Type B pancreatic cell (in vitro differentiated cells): ENCODE results near the gene OCEL1. TPM values are rescaled to one million over a fixed set of nuclear protein-coding genes. Genes with fewer than 3 reads are reported as not detected.

ENCODE experiments used
- DNase-seq: peaks from one replicate; pipeline ENCODE4 v3.0.0; 2021; ENCODE audit warnings: mixed read lengths; ENCODE audit not compliant: unreplicated experiment; ENCODE audit errors: extremely low spot score
- H3K27ac Mint-ChIP-seq: 2 replicates; pipeline ENCODE4 v1.8.0; 2021; ENCODE audit warnings: mild to moderate bottlenecking, mixed read lengths
- H3K27me3 Mint-ChIP-seq: 2 replicates; pipeline ENCODE4 v1.8.0; 2021; ENCODE audit warnings: mixed read lengths
- H3K36me3 Mint-ChIP-seq: 2 replicates; pipeline ENCODE4 v1.8.0; 2021; ENCODE audit warnings: mixed read lengths
- H3K4me1 Mint-ChIP-seq: one replicate; pipeline ENCODE4 v1.8.0; 2021; ENCODE audit warnings: mixed read lengths; ENCODE audit not compliant: unreplicated experiment
- H3K4me3 Mint-ChIP-seq: 2 replicates; pipeline ENCODE4 v1.8.0; 2021; ENCODE audit warnings: mild to moderate bottlenecking, mixed read lengths
- H3K9me3 Mint-ChIP-seq: 2 replicates; pipeline ENCODE4 v1.8.0; 2021; ENCODE audit warnings: mixed read lengths
- CTCF ChIP-seq: fragments of 200-600 bp; sonication (generic); conservative IDR thresholded peaks from 2 replicates; pipeline ENCODE4 v1.5.0; 2021; ENCODE audit warnings: antibody characterized with exemption, mild to moderate bottlenecking
- total RNA-seq: library from RNA; stranded (reverse); gene quantifications from 2 replicates; pipeline ENCODE4 v1.2.1, GENCODE V29; 2021; ENCODE audit warnings: low replicate concordance

Gene OCEL1
- total RNA-seq, 1 donor from 2014 or later: 19.2 TPM

DNA sequence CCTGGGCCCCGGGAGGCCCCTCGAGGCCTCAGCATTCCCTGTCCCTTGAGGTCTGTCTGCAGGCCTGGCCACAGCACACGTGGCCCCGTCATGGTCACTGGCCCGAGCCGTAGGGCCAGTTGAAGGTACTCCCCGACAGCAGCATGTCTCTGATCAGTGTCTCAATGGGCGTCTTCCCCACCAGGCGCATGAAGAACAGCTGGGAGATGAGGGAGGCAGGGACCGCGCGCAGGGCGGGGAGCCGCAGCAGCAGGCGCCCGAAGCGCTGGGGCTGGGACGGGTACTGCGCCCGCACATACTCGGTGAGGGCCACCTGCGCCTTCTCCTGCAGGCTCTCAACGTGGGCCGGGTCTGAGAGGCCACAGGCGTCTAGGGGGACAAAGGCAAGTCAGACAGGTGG, 6.2 kb downstream of the OCEL1 start:
- H3K27ac Mint-ChIP-seq: no peak overlapping the region
- H3K4me1 Mint-ChIP-seq: no peaks in the 10 kb centered on the region
- TF ChIP-seq CTCF: no peak
- no peaks in the 10 kb centered on the region for H3K36me3 Mint-ChIP-seq
- no peaks in the 10 kb centered on the region for H3K27me3 Mint-ChIP-seq
- H3K9me3 Mint-ChIP-seq: no peaks in the 10 kb centered on the region
- H3K4me3 Mint-ChIP-seq: no peak overlapping the region
- DNase-seq: no peak

GRCh38 chr19:17234911-17235299, 8.9 kb downstream of the OCEL1 start:
- Mint-ChIP-seq H3K36me3 (peaks cover 8% of the 10 kb centered on the region), H3K9me3 (no peaks in the 10 kb centered on the region), H3K27ac (no peak overlapping the region), H3K4me3 (peak overlapping the region; percentile 54), H3K4me1 (peaks cover 2% of the 10 kb centered on the region), H3K27me3 (no peaks in the 10 kb centered on the region)
- TF ChIP-seq CTCF: no peak
- DNase-seq: no peak

GRCh38 chr19:17235300-17235970, 9.4 kb downstream of the OCEL1 start:
- Mint-ChIP-seq H3K4me1 (peaks cover 5% of the 10 kb centered on the region), H3K27me3 (no peaks in the 10 kb centered on the region), H3K36me3 (peaks cover 8% of the 10 kb centered on the region), H3K27ac (no peak overlapping the region), H3K4me3 (peak overlapping the region; percentile 54), H3K9me3 (no peaks in the 10 kb centered on the region)
- TF ChIP-seq CTCF: peak; percentile 56
- DNase-seq: no peak

GRCh38 chr19:17235971-17236777, 10.1 kb downstream of the OCEL1 start:
- H3K9me3 Mint-ChIP-seq: no peaks in the 10 kb centered on the region
- no peak for TF ChIP-seq CTCF
- H3K36me3 Mint-ChIP-seq: peaks cover 8% of the 10 kb centered on the region
- no peak for DNase-seq
- H3K4me3 Mint-ChIP-seq: no peak overlapping the region
- H3K27ac Mint-ChIP-seq: no peak overlapping the region
- H3K27me3 Mint-ChIP-seq: no peaks in the 10 kb centered on the region
- H3K4me1 Mint-ChIP-seq: peaks cover 12% of the 10 kb centered on the region

DNA sequence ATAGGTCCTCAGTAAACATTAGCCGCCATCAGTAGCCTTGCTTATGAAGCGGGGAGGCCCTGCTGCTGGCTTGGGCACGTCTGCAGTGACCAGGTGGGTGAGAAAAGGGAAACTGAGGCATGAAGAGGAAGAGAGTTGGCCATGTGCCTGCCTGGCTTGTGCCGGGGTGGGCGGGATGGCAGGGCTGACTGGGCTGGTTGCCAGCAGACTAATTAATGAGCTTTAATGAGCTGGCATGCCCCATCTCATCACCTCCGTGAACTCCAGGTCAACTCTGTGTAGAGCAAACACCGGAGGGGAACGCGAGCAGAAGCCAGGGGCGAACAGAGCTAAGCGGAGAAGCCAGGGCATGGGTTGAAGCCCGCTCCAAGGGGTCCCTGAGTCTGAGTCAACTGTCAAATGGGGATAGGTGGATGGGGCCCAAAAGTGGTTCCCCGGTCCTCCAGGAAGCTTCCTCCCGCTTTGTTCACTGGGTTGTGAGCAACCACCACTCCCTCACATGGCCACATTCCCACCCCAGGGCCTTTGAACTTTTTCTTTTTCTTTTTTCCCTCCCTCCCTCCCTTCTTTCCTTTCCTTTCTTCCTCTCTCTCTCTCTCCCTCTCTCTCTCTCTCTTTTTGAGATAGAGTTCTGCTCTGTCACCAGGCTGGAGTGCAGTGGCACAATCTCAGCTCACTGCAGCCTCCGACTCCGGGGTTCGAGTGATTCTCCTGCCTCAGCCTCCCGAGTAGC, 11.0 kb downstream of the OCEL1 start:
- H3K36me3 Mint-ChIP-seq: peaks cover 8% of the 10 kb centered on the region
- H3K4me3 Mint-ChIP-seq: peak overlapping the region; percentile 58
- no peak for DNase-seq
- H3K27ac Mint-ChIP-seq: no peak overlapping the region
- no peak for TF ChIP-seq CTCF
- no peaks in the 10 kb centered on the region for H3K9me3 Mint-ChIP-seq
- H3K4me1 Mint-ChIP-seq: peaks cover 17% of the 10 kb centered on the region
- H3K27me3 Mint-ChIP-seq: no peaks in the 10 kb centered on the region
